GM21576 (cell line): ENCODE data around the gene CPNE8.
"Not testable (repeated sequence)": the region's sequence is repeated elsewhere in the genome, so short reads cannot be mapped to it uniquely, and the experiment has no call there.

Experiments used
- ATAC-seq: cut with Tn5 transposase; IDR thresholded peaks from one replicate; pipeline ENCODE4 v1.9.1; 2021; ENCODE audit warnings: mild to moderate bottlenecking, moderate library complexity; ENCODE audit not compliant: unreplicated experiment

Gene CPNE8

DNA sequence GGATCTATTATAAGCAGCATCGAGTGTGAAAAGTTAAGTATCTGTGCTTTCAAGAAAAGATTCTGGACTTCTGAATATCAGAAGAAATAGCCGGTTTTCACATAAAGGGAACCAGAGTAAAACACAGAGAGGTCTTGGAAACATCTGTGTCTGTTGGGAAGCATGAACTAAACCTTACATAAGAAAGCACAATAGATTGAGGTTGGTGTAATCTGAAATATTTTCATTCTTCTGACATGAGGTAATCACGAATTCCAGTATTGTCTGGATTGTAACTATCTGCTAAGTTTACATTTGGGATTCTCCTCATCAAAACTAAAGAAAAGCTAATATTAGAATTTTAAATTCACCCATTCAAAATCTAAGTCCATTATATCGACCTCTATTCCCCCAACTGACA, 161.3 kb downstream of the CPNE8 start:
- no peak for ATAC-seq

DNA sequence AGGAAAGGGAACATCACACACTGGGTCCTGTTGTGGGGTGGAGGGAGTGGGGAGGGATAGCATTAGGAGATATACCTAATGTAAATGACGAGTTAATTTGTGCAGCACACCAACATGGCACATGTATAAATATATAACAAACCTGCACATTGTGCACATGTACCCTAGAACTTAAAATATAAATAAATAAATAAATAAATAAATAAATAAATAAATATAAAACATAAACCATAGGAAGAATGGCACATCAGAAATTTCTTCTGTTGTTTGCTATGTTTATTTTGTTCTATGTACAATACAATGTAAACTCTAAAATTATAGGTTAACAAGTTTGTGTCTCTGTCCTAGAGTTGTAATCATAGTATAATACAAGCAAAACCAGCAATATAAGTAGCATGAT, 162.9 kb downstream of the CPNE8 start:
- ATAC-seq: not testable (repeated sequence)

DNA sequence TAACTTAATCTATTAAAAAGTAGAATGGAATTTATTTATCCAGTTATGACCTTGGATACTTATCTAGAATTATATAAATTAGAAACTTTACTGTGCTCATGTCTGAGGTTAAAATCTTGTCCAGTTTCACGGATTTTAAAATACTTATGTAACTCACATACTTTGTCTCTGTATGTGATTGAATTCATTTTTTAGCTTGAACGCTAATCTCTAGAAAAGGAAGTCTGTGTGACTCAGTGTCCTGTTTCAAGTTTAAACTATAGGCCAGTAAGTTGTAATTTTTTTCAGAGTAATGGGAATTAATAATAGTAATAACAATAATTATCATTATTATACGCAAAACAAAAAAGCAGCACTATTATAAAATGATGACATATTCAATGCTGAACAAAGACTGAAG, 168.6 kb downstream of the CPNE8 start:
- ATAC-seq: no peak

DNA sequence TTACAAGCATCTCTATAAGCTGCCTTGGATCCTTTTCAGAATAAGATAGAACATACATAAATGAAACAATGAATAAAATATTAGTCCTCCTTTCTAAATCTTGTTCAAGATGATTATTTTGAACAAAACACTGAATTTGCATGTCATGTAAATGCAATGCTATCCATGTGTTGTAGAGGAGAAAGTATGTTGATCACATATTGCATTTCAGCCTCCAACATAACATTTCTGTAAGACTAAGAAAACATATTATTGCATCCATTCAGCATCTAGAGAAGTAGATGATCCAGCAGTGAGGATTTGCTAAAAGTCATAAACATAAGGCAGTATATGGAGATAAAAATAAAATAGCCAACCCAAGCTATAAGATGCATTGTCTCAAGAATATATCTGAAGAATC, 172.6 kb downstream of the CPNE8 start:
- ATAC-seq: no peak

DNA sequence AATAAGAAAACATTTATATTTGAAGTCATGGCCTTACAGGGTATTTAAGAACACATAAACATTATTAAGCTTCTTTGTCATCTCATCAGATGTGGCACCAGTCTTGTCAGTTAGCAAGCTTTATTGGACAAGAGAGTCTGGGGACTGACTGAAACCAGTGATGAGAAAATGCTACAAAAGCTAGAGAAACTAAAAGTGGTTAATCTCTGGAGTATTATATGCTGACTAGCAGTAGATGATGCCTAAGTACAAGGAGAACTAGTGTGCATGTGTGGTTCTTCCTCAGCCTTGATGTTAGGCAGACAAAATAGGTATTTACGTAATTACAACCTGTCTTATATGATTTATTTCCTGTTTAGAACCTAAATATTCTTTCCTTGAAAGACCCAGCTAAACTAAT, 176.5 kb downstream of the CPNE8 start:
- no peak for ATAC-seq

DNA sequence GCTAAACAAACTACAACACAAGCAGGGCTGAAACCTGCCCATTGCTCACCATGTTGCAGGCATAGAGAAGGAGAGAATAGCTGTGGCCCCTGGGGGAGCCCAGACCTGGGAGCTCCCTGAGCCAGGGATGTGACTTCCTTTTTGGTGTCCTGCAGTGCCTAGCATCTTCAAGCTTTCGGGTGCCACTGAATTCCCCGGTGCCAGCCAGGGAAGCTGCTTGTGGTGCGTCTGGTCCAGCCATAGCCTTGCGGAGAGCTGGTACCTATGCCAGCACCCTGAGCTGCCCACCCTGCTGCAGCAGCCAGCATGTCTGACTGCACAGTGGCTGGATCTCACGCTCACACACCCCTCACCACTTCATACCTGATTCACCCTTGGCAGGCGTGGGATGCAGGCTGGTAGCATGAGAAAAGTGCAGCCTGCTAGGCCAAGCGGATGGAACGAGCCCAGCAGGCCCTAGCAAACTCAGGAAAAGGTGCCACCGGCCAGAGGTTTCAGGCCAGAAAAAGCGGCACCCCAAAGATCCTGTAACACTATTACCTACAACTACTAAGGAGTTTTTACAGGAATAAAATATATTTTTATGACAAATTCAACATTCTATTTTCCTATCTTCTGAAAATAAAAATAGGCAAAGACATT, 183.7 kb downstream of the CPNE8 start:
- ATAC-seq: no peak

DNA sequence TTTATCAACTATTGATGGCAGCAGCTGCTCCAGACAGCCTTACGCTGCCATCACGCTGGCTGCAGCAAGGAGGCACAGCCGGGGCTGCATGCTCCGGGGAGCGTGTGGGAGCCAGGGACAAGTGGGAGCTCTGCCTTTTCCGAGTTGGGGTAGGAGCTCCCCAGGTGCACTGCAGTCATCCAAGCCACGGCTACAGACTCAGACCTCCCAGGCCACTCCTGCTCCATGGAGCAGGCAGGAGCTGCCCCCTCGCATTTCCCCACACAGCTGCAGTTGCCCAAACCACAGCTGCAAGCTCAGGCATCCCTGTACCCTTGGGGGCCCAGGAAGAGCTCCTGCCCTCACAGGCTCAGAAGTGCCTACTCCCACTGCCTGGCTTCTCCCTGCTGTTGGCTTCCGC, 184.7 kb downstream of the CPNE8 start:
- no peak for ATAC-seq

DNA sequence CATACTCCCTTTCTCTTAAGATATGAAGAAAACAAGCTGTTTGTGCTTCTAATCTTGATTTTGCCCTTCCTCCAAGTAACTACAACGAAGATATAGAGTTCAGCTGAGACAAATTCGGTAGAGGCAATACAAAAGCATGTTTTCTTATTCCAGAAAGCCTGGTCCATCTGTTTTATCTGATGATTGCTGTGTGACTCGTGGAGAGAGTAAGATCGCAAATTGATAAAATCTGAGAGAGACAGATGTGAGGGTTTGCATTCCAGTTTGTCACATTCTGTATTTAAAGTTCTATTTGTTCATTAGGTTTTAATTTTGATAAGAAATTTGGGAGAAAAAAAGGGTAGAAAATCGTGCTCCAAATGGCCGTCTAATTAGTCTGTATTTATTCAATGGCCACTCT, 192.1 kb downstream of the CPNE8 start:
- no peak for ATAC-seq

DNA sequence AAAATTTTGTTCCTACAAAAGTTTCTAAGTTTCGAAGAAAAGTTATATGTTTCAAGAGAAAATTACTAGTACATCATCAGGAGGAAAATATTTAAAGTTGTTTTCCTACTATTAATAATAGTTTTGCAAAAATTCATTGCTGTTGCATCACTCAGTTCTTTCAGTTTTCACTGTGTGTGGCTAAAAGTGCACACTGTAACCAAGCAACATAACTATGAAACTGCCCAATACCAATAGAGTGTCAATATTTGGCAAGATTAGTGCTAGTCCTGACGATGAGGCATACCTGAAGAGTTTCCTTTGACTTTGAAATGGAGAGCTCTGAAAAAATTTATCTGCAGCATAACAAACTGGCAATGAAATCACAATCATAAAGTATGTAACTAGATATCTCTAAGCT, 194.3 kb downstream of the CPNE8 start:
- peak; percentile 76 for ATAC-seq

DNA sequence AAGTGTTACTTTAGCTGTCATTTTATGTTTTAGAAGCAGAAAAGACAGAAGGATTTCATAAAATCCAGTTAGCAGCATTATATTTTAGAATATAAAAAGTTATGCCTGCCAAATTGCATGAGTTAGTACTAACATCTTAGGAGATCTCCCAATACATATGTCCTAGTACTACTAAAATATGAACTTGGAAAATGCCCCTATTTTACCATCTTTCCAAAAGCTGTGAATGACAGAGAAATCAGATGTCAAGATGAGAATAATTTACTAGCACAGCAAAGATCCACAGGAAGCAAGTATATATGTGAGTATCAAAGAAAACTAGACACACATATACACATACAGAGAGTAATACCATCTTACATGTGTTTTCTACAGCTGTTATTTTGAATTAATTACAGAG, 196.9 kb downstream of the CPNE8 start:
- no peak for ATAC-seq

DNA sequence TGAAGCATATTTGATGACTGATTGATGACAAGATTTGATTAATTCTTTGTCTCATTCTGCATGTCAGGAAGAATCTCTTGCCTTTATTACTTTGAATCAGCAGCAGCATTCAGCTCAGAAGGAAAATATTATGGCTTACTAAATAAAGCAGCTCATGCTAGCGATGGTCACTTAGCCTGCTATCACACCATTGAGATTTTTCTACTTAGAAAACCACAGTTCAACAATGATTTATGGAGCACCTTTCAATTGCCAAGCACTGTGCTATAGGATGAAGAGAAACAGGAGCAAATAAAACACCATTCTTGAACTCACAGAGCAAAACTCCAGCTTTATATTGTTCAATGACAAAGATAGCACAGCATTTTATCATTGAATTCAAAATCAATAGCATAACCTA, 197.7 kb downstream of the CPNE8 start:
- ATAC-seq: no peak

DNA sequence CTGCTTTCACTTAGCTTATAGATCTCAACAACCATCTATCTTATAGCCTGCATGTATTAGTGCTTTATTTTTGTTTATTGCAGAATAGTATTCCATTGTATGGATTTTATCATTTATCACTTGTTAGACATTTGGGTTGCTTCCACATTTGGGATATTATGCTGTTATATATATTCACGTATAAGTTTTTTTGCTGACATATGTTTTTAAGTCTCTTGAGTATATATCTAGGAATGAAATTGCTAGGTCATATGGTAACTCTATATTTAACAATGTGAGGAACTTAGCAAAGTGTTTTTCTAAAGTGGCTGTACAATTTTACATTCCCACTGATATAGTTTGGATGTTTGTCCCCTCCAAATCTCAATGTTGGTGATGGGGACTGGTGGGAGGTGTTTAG, 208.1 kb downstream of the CPNE8 start:
- no peak for ATAC-seq

DNA sequence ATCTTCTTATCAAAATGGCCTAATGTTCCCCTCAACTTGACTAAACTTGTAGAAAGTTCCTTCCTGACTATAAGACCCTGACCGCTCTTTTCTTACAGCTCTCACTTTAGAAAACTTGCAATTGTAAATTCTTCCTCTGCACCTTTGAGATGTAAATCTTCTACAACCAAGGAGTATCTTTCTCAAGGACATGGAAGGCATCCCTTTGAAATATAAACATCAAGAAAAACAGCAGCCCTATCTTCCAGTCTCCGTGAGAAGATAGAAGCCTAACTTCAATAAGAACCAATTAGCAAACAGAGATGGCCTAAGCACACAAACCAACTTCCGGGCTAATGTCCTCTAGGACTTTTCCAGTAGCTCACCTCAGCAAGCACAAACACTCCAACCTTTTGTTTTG, 210.3 kb downstream of the CPNE8 start:
- no peak for ATAC-seq

DNA sequence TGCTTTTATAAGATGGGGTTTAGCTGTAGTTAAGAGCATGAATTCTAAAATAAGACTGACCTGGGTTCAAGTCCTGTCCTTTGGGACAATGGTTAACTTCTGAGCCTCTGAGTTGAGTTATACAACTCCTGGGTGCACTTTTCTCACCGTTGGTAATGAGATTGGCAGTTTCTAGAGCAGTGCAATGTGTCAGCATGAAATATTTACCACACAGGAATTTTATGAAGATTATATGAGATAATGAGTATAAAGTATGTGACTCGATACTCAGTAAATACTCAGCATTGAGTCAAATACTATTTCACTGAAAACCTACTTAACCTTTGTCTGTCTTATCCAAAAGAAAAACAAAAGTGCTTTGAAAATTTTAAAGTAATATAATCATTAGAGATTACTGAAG, 214.2 kb downstream of the CPNE8 start:
- ATAC-seq: no peak

DNA sequence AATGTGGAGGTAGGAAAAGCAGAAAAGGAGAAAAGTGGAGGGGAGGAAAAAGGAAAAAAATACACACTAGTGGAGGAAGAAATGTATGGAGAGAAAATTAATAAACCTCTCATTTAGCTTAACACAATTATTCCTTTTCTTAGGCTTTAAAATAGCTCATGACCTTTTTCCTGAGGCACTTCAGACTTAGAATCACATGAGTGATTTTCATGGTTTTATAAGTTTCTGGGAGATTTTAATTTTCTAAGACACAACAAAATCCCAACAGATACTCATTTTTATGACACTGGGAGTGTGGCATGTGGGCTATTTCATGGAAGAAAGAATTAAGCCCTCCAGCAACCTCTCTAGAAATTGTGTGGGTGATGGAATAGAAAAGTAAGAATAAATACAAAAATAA, 214.7 kb downstream of the CPNE8 start:
- ATAC-seq: no peak

DNA sequence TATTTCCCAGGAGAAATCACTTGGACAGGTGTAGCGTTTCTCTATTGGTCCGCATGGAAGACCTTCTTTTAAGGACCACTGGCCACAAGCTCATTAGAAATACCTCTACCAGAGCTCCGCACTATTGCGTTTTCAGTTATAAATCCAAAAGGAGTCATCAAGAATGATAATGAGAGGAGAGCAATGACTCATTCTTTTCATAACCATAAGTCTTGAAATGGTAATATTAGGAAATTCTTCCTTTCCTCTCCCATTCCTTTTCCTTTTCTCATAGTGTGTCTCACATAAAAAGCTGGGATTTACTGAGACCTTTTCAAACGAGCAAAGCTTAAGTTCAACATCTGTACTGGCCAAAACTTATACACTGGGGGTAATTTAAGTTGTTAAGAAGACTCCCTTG, 215.7 kb downstream of the CPNE8 start:
- no peak for ATAC-seq

DNA sequence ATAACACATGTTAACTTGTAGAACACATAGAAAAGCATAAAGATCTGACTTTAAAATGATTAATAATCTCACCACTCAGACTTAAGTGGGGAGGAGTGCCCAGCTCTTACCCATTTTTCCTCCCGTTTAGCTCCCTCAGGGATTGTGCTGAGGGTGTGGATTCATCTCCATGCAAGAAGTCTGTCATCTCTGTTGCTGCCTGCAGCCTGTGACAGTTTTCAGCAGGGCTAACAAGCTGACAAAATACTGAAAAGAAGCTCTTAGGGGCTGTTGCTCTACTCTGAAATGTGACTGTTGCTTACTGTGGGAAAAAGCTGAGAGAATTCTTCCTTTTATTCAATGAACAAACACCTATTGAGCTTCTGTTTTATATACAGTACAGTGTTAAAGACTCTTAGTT, 216.2 kb downstream of the CPNE8 start:
- ATAC-seq: no peak

DNA sequence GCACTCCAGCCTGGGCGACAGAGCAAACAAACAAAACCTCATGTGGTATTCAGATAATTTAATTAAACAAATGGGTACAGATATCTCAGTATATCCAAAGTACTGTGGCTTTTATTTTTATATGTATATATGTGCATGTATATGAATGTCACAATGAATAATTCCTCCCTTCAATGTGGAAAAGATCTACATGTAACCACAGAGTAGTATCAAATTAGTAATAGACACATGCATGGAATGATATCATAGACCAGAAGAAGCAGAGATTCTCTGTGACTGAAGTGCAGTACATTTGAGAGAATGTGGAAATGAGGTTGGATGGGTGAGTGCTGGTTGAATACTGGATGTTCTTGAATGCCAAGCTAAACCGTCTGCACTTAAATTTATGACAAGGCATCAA, 222.9 kb downstream of the CPNE8 start:
- no peak for ATAC-seq

DNA sequence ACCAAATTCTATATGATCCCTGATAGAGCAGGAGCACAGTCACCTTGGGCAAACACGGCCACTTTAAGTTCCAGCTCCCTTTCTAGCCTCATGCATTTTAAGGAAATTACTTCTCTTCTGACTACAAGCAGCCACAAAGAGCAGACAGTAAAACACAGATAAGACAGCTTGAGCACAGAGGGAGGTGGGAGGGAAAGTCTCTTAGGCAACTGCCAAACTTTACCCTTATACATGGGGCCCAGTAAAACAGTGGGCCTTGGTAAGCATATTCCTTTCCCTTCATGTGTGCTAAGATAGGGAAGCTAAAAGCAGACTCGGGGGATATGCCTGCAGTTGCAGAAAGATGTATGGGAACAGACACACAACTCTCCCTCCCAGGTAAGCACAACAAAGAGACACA, 235.9 kb downstream of the CPNE8 start:
- ATAC-seq: no peak

DNA sequence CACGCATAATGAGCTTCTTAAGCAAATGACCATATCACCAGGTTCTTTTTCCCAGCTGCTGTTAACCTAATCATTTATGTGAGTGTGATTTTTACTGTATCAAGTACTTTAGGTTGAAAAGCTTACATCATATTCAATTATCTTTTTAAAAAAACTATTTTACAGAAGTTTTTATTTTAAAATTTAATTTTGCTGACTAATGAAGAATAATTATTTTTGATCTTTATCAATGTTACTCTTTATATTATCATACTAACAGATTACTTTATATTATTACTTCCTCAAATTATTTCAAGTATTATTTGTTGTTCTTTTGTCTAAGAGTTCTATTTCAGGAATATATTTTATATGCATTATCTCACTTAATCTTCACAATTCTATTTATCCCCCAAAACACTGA, 236.3 kb downstream of the CPNE8 start:
- ATAC-seq: no peak

DNA sequence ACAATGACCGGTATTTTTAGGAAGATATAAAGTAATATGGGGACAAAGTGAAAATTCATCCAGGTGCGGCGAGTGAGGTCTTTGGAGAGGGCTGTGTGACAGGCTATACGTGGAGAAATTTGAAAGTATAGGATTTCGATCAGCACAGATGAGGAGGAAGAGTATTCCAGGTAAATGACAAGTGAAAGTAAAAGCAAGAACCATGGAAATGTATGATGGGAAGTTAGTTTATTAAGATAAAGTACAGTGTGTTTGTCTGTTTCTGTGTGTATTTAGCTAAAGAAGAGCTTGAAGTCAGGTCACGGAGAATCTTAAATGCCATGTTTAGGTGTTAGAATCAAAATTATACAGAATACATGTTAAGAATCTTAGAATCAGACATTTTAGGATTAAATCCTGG, 239.0 kb downstream of the CPNE8 start:
- ATAC-seq: no peak

DNA sequence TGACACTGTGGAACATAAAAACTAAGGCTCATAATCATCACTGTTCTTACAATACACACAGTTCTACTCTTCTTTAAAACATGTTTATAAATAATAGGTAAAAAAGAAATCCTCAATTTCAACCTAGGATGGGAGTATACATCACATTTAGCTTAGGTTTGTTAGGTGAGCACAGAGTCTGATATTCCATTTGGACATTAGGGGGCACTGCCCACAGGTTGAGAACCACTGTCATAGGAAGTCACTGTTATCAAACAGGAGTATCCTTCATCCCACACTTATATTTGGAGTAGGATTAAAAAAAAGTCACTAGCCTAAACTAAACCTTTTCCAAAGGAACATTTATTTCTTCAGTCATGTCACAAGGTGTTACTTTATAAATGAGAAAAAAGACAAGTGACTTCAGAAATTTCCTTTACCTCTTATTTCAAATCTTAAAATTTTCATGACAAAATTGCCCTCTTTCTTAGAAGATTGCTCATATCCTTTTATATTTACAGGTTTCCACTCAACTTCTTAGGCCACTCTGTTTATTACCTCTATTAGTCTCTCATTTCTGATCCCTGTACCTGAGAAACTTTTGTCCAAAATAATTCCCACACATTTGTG, 240.6 kb downstream of the CPNE8 start:
- ATAC-seq: peak; percentile 85

DNA sequence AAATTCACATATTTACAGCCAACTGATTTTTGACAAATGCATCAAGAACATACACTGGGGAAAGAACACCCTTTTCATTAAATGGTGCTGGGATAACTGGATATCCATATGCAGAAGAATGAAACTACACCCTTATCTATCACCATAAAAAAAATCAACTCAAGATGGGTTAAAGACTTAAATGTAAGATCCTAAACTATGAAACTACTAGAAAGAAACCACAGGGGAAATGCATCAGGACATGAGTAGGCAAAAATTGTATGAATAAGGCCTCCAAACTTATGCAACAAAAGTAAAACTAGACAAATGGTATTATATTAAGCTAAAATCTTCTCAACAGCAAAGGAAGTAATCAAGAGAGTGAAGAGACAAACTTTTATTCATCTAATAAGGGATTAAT, 242.6 kb downstream of the CPNE8 start:
- ATAC-seq: no peak
